Ramos (cell line): ENCODE measurements around the gene CDK9.
"Not testable (repeated sequence)": the region's sequence is repeated elsewhere in the genome, so short reads cannot be mapped to it uniquely, and the experiment has no call there.

Source experiments
- in situ Hi-C: fragments of 300-500 bp; cut with MboI; formaldehyde crosslinking; loops from one replicate; pipeline ENCODE4 v1.14.3; 2022; ENCODE audit warnings: low sequenced_read_pairs; ENCODE audit not compliant: unreplicated experiment

The CDK9 gene

GRCh38 chr9:127785933-127786772 is at the start of gene CDK9:
CDK9 (plus strand) TSS chr9:127786034; CDS start chr9:127786149, 115 bp downstream.
- in situ Hi-C loops = no loop called here

GRCh38 chr9:127738666-127739065 is 47.2 kb upstream of the CDK9 start:
- in situ Hi-C loops = loop anchor here (10.0 kb wide), 1 partner anchor 126 kb away; no protein-coding TSS in a partner anchor

GRCh38 chr9:127739614-127740330 is 46.1 kb upstream of the CDK9 start:
- in situ Hi-C loops = loop anchor here (10.0 kb wide), 1 partner anchor 125 kb away; no protein-coding TSS in a partner anchor

- in situ Hi-C loops = no loop called here
These were observed 43.9 kb upstream of the CDK9 start for GRCh38 chr9:127741831-127742434.

GRCh38 chr9:127742435-127743088 is 43.3 kb upstream of the CDK9 start:
- in situ Hi-C loops = no loop called here

- in situ Hi-C loops = no loop called here
These were observed 41.3 kb upstream of the CDK9 start for GRCh38 chr9:127744398-127745110.

GRCh38 chr9:127746959-127747569 is 38.8 kb upstream of the CDK9 start:
- in situ Hi-C loops = no loop called here

- in situ Hi-C loops = no loop called here
These were observed 36.6 kb upstream of the CDK9 start for GRCh38 chr9:127749090-127749787.

GRCh38 chr9:127751269-127752054 is 34.4 kb upstream of the CDK9 start:
- in situ Hi-C loops = no loop called here

GRCh38 chr9:127753148-127753547 is 32.7 kb upstream of the CDK9 start:
- in situ Hi-C loops = no loop called here

GRCh38 chr9:127753622-127754021 is 32.2 kb upstream of the CDK9 start:
- in situ Hi-C loops = no loop called here

- in situ Hi-C loops = no loop called here
These were observed 31.5 kb upstream of the CDK9 start for GRCh38 chr9:127754099-127755060.

GRCh38 chr9:127755061-127756060 is 30.5 kb upstream of the CDK9 start:
- in situ Hi-C loops = no loop called here

- in situ Hi-C loops = no loop called here
These were observed 29.6 kb upstream of the CDK9 start for GRCh38 chr9:127756233-127756632.

- in situ Hi-C loops = not testable (repeated sequence)
These were observed 29.1 kb upstream of the CDK9 start for GRCh38 chr9:127756776-127757175.

GRCh38 chr9:127758843-127759242 is 27.0 kb upstream of the CDK9 start:
- in situ Hi-C loops = no loop called here
